HuH-7.5 (cell line): Measurements from ENCODE around the gene KLHL29.

Source experiments
- DNase-seq: peaks from one replicate; pipeline ENCODE4 v3.0.0; 2011; ENCODE audit warnings: low spot score

Gene KLHL29

DNA sequence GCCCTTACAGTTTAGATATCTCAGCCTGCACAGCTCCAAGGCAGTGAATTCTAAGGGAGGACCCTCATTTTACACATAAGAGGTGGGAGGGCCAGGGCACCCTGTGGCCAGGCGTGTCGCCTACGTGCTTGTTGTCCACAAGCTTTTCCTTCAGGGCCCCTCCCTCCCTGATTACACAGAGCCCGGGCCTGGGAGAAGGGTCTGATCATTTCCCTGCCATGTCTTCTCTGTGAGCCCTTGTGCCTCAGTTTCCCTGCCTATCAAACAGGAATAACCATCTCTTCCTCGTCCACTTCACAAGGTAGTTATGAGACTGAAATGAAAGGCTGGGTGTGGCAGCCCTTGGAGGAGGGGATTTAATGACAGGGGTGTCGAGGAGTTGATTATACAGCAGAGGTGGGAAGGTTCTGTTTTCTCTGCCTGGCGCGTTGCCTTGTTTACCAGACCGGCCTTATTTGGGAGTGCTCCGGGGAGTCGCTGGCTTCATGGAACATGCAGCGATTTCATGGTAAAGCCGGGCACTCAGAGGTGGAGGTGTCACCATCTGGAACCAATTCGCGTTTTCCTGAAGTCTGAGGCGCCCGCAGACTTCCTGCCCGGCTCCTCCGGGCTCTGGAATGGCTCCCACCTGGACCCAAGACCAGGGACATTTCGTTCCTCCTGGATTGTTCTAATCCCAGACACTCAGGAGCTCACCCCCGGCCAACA lies 208.9 kb downstream of the KLHL29 start:
- DNase-seq: no peak

- no peak for DNase-seq
These were observed 209.5 kb downstream of the KLHL29 start for GRCh38 chr2:23594460-23594825.

- DNase-seq: no peak
These were observed 210.0 kb downstream of the KLHL29 start for GRCh38 chr2:23595021-23595420.

- DNase-seq: no peak
These were observed 210.7 kb downstream of the KLHL29 start for GRCh38 chr2:23595601-23596251.

- no peak for DNase-seq
These were observed 211.4 kb downstream of the KLHL29 start for GRCh38 chr2:23596316-23596885.

DNA sequence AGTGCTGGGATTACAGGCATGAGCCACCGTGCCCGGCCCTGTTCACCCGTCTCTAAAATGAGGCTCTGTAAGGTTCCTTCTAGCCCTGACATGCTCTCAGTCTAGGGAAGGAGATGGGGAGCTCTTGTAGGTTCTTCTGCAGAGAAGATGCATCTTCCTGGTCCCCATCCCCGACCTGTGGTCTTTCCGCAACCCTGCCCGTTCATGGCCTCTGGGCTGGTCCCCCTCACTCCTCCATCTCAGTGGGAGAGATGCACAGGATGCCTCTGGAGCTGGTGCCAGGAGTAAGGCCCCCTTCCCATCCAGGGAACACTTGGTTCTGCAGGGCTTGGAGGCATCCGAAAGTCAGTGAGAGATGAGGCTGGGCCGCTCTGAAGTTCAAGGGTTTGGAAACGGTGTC lies 212.7 kb downstream of the KLHL29 start:
- DNase-seq: no peak

DNA sequence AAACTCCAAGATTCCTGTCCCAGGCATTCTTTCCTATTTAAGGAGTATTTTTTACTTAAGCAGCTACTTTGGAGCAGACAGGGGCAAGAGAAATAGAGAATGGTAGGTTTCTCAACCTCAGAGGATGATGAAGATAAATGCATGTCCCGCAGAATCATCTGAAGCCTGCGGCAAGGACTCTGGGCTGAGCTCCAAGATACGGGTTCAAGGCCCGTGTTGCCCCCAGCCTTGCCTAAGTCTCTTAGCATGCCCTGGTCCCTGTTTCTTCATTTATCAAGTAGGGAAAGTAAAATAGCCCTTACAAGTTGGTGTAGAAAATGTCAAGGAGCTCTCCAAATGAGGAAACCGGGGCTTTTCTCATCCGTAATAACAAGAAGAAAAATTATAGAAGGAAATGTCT lies 214.0 kb downstream of the KLHL29 start:
- no peak for DNase-seq

DNA sequence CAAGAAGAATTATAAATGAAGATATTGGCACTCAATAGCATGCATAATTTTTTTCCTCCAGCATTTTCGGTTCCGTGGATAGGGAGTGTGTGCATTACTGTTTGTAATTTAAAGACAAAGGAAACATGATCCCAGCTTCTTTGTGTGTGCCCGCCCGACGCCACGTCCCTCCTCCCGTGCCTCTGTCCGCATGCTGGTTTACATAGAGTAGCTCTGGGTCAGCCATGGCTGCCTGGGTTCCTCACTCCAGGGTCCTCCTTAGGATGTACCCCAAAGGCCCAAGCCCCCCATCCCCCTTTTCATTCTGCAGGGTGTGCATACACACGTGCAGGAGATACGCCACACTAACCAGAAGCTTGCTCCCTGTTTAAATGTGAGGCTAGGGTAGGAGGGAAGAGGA lies 214.7 kb downstream of the KLHL29 start:
- DNase-seq: no peak

GRCh38 chr2:23600346-23600745 lies 215.4 kb downstream of the KLHL29 start:
- no peak for DNase-seq

- DNase-seq: no peak
These were observed 216.5 kb downstream of the KLHL29 start for GRCh38 chr2:23601301-23601965.

- DNase-seq: no peak
These were observed 217.1 kb downstream of the KLHL29 start for GRCh38 chr2:23602116-23602515.

DNA sequence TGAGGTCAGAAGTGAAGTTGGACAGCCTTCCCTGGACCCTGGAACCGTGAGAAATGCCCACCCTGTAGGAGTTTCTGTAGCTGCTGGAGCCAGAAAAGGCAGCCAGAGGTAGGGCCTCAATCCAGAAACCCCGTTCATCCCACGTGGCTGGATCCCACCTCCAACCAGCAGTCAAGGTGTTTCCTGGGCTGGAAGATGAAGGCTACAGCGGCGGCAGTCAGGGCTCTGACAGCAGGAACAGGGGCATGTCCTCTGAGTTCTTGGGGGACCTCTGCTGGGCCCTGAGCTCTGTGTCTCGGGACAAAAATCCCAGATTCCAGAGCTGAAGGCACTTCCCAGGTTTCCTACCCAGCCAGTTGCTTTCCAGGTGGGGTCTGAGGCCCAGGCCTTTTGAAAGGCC lies 218.2 kb downstream of the KLHL29 start:
- no peak for DNase-seq

- no peak for DNase-seq
These were observed 218.6 kb downstream of the KLHL29 start for GRCh38 chr2:23603581-23603980.

DNA sequence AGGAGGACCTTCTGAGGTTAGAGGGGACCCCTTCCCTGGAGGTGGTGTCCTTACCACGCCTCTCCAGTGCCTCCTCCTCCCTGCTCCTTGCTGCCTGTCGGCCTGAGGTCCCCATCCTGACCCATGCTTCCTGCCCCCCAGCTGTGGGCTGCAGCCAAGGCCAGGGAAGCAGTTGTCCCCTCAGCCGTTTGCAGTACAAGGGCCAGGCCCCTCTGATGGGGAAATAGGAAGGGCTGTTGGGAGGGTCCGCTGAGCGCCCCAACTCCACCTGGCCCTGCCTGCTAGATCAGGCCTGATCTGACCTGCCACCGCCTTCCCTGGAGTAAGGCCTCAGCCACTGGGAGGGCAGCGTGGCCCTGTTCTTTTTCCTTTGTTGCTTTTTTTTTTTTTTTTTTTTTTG lies 219.8 kb downstream of the KLHL29 start:
- no peak for DNase-seq

DNA sequence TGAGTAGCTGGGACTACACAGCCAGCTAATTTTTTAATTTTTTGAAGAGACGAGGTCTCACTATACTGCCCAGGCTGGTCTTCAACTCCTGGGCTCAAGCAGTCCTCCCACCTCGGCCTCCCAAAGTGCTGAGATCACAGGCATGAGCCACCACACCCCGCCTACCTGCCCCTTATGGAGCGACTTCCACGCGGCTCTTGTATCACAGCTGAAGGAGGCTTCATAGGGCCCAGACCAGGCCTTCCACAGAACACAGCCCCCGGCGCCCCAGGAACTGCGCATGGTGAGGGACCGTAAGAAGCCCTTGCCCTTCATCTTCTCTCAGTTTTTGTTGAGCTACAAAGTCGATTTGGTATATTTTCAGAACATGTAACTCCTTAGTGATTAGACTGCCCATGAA lies 220.3 kb downstream of the KLHL29 start:
- DNase-seq: no peak

DNA sequence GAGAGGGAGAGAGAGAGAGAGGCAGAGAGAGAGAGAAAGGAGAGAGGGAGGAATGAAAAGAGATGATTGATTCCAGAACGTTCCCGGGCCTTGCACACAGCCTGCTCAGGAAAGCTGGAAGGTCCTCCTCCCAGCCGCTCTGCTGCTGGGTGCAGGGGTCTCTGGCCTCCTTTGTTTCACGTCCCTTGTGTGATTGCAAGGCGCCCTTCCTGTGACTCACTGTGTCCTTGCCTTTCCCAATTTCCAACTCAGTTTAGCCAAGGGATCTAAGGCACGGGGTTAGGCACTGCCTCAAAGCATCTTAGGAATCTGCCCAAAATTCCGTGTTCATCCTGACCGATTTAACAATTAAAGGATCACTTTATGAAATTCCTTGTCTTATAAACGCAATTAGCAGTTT lies 221.2 kb downstream of the KLHL29 start:
- DNase-seq: no peak

DNA sequence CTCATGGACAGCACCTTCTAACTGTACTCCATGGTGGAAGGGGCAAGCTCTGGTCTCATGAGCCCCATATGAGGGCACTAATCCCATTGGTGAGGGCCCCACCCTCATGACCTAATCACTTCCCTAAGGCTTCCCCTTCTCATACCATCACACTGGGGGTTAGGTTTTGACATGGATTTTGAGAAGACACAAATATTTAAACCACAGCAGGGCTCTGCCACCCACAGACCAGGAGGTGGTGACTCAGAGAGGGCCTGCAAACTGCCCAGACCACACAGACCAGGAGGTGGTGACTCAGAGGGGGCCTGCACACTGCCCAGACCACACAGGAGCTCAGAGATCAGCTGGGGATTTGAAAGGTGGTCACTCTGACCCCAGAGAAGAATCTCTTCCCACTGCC lies 222.0 kb downstream of the KLHL29 start:
- DNase-seq: no peak

GRCh38 chr2:23607925-23608324 lies 222.9 kb downstream of the KLHL29 start:
- DNase-seq: no peak

GRCh38 chr2:23609254-23609653 lies 224.3 kb downstream of the KLHL29 start:
- DNase-seq: no peak

GRCh38 chr2:23611839-23612238 lies 226.9 kb downstream of the KLHL29 start:
- no peak for DNase-seq

DNA sequence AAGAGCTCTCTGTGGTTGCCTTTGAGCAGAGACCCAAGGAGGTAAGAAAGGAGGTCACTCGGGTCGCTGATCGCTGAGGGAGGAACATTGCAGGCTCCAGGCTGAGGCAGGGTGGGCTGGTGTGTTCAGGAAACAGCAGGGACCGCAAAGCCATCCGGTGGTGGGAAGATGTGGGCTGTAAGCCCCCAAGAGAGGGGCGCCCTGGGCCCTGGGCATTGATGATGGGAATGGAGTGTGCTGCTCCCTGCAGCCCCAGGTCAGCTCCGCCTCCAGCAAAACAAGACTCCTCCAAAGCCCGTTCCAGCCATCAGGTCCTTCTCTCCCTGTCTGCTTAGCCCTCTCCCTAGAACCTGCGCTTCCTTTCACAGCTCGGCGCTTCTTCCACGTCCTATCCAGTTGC lies 229.7 kb downstream of the KLHL29 start:
- DNase-seq: no peak

DNA sequence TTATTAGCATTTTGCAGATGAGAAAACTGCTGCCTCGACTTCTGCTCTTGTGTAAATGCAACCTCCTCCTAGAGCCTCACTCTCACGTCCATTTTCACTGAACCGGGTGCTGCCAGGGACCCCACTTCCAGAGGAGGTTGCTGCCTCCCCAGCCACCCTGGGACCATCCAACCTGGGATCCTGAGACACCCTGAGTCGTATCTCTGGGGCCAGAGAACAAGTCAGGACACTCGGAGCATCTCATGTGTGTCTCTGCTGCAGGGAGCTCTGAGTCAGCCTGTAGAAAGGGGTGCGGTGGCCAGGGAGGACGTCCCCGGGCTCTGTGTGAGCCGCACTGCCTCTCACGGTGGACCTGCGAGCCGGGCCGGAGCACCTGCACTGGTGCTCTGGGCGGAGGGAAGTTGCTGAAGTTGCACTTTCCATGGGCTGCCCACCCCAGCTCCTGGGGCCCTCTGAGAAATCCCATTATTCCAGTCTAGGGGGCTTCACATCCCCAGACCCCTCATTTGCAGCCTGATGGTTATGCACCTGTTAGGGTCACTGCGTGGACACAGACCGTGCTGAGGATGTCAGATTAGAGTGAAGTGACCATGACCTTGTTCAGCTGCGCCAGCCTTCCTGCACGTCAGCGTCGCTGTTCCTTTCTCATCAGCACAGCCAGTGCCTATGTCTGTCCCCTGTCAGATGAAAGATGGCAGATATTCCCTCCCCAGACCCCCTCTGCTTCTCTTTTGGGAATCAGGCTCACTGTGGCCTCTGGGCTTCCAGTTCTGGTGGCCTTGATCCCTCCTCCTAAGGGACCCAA lies 230.4 kb downstream of the KLHL29 start:
- DNase-seq: no peak
